GM21717 (cell line): ENCODE results near the gene MACROD2.
"Not testable (repeated sequence)": the region's sequence is repeated elsewhere in the genome, so short reads cannot be mapped to it uniquely, and the experiment has no call there.

ENCODE experiments used
- ATAC-seq: cut with Tn5 transposase; IDR thresholded peaks from one replicate; pipeline ENCODE4 v1.9.1; 2021; ENCODE audit warnings: mild to moderate bottlenecking, moderate library complexity; ENCODE audit not compliant: unreplicated experiment

The MACROD2 gene

DNA sequence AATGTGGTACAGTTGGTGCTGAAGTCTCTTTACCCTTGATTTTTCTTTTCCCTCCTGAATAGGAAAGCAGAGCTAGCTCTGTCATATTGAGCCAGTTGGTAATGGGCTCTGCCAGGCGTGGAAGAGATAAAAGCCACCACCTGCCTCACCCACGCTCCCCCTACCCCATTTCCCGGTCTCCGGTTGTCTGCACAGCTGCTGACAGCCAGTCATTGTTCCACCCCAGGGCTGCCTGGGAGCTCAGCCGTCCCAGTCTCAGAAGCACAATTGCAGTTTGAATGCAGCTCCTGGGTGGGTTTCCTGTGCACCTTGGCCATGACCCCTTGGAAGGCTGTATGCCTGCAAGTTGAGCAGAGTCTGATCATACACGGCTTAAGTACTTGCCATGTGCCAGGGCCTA is 1017.2 kb downstream of the MACROD2 start:
- no peak for ATAC-seq

DNA sequence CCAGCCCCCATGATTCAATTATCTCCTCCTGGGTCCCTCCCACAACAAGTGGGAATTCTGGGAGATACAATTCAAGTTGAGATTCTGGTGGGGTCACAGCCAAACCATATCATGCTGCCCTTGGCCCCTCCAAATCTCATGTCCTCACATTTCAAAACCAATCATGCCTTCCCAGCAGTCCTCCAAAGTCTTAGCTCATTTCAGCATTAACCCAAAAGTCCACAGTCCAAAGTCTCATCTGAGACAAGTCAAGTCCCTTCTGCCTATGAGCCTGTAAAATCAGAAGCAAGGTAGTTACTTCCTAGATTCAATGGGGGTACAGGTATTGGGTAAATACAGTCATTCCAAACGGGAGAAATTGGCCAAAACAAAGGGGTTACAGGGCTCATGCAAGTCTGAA is 1021.6 kb downstream of the MACROD2 start:
- not testable (repeated sequence) for ATAC-seq

- no peak for ATAC-seq
Observed at GRCh38 chr20:15018966-15019365, 1023.6 kb downstream of the MACROD2 start.

DNA sequence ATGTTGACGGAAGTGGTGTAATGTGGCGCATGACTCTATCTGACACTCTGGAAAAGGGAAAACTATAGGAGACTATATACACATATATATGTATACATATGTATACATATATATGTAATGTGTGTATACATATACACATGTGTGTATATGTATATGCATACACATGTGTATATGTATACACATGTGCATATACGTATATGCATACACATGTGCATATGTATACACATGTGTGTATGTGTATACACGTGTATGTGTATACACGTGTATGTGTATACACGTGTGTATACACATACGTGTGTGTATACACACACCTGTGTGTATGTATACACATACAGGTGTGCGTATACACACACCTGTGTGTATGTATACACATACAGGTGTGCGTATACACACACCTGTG is 1025.5 kb downstream of the MACROD2 start:
- no peak for ATAC-seq

GRCh38 chr20:15022921-15023320 is 1027.6 kb downstream of the MACROD2 start:
- ATAC-seq = no peak

DNA sequence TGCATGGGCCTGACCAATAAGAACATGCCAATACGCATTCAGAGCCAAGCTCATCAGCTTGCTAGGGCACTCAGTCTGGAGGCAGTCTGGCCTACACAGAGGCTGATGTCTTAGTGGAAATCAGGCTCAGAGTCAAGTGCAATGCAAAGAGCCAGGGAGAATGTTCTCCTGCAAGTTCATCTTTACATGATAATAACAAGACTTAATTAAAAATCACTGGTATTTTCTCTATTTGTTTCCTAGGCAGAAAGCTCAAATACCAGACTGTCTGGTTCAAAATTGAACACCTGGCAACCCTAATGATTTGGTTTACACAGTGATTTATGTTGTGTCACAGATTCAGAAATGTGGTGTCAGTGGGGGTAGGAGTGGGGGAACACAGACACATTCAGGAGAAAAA is 1031.4 kb downstream of the MACROD2 start:
- no peak for ATAC-seq

GRCh38 chr20:15030826-15031225 is 1035.5 kb downstream of the MACROD2 start:
- no peak for ATAC-seq

DNA sequence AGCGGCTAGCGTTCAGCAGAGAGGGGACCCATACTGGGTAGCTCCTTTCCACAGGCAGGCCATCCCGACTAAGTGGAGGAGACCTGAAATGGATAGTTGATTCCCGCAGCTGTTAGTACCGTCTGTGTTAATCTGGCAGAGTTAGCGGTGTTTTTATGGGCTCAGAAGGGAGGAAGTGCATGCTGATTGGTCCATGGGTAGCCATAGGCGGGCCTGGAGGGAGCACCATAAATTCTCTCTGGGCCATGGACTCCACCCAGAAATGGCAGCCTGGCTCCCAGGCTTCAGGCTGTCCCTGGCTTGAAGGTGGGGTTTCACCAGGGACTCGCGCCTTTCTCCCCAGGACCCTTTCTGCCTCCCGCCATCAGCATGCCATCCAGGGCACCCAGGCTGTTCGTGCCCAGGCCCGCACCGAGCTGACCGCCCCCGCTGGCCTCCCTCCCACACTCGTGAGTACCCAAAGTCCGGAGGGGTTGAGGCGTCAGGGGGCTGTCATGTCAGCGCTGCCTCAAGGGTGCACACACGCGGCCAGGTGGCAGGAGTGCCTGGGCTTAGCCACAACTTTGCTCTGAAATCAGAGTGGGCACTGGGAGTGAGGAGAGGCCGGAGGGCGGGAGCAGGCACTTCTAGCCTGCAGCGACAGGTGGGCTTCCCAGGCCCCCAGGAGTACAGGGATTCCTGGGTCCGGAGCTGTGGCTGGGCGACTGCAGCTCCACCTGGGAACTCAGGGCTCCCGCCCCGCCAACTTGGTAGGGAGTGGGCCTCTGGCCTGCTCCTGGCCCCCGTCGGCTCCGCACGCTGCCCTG is 1036.4 kb downstream of the MACROD2 start:
- ATAC-seq = no peak

DNA sequence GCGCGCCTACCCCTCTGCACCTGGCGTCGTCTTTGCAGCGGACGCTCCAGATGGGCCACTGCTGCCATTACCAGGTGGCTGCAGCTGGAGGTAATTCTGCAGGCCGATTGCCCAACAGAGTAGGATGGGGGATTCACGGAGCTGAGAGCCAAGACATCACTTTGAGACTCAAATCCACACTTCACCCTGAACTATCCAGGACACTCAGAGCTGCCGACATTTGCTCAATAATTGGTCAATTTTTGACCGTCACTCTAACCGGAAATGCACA is 1037.0 kb downstream of the MACROD2 start:
- no peak for ATAC-seq

GRCh38 chr20:15033269-15033668 is 1038.0 kb downstream of the MACROD2 start:
- no peak for ATAC-seq

DNA sequence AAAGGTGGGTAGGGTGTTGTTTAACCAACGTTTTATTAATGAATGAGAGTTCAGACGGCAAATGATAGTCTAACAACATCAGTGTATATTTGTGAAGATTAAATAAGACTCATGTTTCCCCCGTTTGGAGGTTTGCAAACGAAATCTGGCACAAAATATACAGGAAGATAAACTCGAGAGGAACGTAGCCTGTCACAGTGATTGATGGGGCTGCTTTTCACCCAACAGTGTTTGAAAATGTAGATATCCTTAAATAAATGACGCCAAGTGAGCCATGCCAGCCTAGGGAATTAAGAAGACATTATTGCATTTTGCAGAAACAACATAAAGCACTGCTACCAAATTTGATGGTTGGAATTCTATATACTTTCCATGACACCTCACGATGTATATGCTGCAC is 1038.6 kb downstream of the MACROD2 start:
- no peak for ATAC-seq

- ATAC-seq = no peak
Observed at GRCh38 chr20:15036948-15037347, 1041.6 kb downstream of the MACROD2 start.

- no peak for ATAC-seq
Observed at GRCh38 chr20:15039088-15039752, 1043.9 kb downstream of the MACROD2 start.

DNA sequence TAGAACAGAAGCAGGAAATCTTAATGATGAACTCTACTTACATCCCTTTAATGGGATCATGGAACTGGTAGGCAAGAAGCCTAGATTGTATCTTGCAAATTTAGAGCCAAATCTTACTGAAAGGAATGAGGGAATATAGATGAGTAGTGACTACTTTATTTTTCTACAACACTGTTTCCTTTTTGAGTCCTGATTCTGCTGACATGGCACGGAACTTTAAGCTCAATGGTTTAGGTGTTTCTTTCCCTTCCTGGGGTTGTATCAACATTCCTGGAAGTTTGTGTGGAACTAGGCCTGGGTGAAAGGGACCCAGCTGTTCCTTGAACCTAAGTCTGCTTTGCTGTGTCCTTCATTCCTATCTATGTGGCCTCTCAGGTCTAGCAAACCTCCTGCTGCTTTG is 1047.4 kb downstream of the MACROD2 start:
- ATAC-seq = no peak

DNA sequence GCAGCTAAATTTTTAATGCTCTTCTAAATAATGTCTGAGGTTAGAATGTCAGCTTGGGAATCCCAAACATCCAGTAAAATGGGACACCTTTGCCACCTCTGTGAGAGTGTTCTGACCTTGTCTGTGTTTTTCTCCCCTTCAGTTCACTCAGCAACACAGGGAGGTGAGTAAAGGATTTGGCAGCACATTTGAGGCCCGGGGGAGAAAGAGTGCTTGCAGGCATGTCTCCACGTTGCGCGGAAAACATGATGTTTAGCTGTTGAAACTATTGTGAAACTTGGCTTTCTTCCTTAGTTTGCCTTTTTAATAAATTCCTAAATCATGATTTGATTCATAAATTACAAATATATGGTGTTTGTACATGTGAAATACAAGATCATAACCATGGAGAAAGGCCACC is 1049.9 kb downstream of the MACROD2 start:
- no peak for ATAC-seq

- ATAC-seq = no peak
Observed at GRCh38 chr20:15047042-15047441, 1051.7 kb downstream of the MACROD2 start.

DNA sequence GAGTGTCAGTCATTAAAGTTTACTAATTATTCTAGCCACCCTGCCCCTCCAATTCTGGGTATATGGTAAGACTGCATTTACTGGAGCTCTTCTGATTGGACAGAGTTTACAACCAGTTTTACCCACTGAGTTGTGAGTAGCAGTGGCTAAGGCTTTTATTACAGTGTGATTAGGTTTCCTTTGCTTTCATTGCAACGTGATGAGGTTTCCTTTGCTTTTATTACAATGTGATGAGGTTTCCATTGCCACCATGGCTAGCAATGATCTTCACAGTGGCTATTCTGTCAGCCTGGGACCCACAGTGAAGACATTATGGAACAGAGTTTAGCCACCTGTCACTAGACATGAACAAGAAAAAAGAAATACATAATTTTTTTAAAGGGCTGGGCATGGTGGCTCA is 1052.3 kb downstream of the MACROD2 start:
- ATAC-seq = no peak

GRCh38 chr20:15056246-15056645 is 1060.9 kb downstream of the MACROD2 start:
- no peak for ATAC-seq

- ATAC-seq = no peak
Observed at GRCh38 chr20:15058841-15059240, 1063.5 kb downstream of the MACROD2 start.

- ATAC-seq = no peak
Observed at GRCh38 chr20:15059438-15059837, 1064.1 kb downstream of the MACROD2 start.

GRCh38 chr20:15060265-15061060 is 1065.1 kb downstream of the MACROD2 start:
- no peak for ATAC-seq

DNA sequence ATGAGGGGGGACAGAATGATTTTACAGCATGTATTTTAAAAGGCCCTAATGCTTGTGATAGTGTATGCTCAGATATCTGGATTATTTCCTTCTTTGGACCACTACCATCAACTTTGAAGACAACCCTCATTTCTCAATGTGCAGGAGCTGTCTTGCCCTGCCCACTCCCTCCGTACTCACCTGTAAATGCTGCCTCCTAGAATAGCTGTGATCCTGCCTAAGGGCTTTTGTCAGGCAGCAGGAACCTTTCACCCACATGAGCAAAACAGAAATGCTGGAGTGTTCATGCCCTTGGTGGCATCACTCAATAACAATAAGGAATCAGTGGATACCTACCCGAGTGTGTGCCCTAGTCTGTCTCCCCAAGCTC is 1065.7 kb downstream of the MACROD2 start:
- no peak for ATAC-seq
